K562 (cell line): Measurements from ENCODE around the gene CCL24. TPM values are rescaled to one million over a fixed set of nuclear protein-coding genes. Genes with fewer than 3 reads are reported as not detected.

Source experiments
- ATAC-seq: fragments of 200-7000 bp; cut with Tn5 transposase; 3 replicates; pipeline ENCODE4 v1.9.1; 2020; ENCODE audit warnings: moderate library complexity
- BruUV-seq: library from RNA; stranded (reverse); fragments of 400-500 nt; replicated peaks from 2 replicates; lab custom pipeline; 2021; lab: Mats Ljungman, UMichigan
- CTCF ChIA-PET: fragments of 300-600 bp; formaldehyde crosslinking; extraction: SDS; loops from one replicate; lab custom pipeline; 2021; ENCODE audit warnings: low intra/inter-chr PET ratio; lab: Yijun Ruan, JAX
- POLR2A ChIA-PET: fragments of 300-600, 350-650 bp; sonication (Branson Sonifier 250); formaldehyde crosslinking; extraction: SDS; loops from one replicate; lab custom pipeline; 2021; ENCODE audit warnings: antibody characterized with exemption, inconsistent platforms; lab: Yijun Ruan, JAX
- DNase-seq, 4 experiments: peaks; one replicate each; pipeline versions ENCODE4 v3.0.0 to v3.0.0-alpha.2; 2011 to 2018; ENCODE audit warnings: low spot score in 3 of 4, mixed read lengths in 3 of 4; ENCODE audit errors: extremely low read depth in 1 of 4
- FAIRE-seq: peaks from 2 replicates; lab custom pipeline; 2011; peaks lifted over from hg19 to GRCh38; lab: Jason Lieb, UNC
- H2AFZ ChIP-seq: 2 replicates; pipeline ENCODE4 v1.6.0; 2011; ENCODE audit warnings: low read depth, low read length, control low read depth, inconsistent platforms
- H3K27ac ChIP-seq: fragments of 200-600 bp; 3 replicates; pipeline ENCODE4 v1.8.0; 2011; ENCODE audit warnings: low read depth, mild to moderate bottlenecking, control low read depth, inconsistent platforms, low read length, moderate library complexity, mixed read lengths; ENCODE audit errors: extremely low read depth
- H3K27me3 ChIP-seq, 2 experiments: fragments of 300-600 bp in 1 of 2; 2 replicates in 1 of 2; 3 replicates in 1 of 2; pipeline versions ENCODE4 v1.6.0 to v1.8.0; 2011; ENCODE audit warnings: inconsistent platforms in 2 of 2, low read length in 2 of 2, mild to moderate bottlenecking in 1 of 2, mixed read lengths in 1 of 2, moderate library complexity in 1 of 2; ENCODE audit not compliant: control insufficient read depth in 2 of 2, insufficient read depth in 2 of 2
- H3K36me3 ChIP-seq: fragments of 300-600 bp; 3 replicates; pipeline ENCODE4 v1.8.0; 2011; ENCODE audit warnings: mild to moderate bottlenecking, low read length, inconsistent platforms; ENCODE audit not compliant: control insufficient read depth, insufficient read depth
- H3K4me1 ChIP-seq, 2 experiments: fragments of 200-600 bp in 1 of 2; replicated peaks in 1 of 2; 2 replicates in 1 of 2; 3 replicates in 1 of 2; pipeline versions ENCODE4 v1.5.1 to v1.8.0; 2011; ENCODE audit warnings: inconsistent platforms in 2 of 2, low read length in 2 of 2, mild to moderate bottlenecking in 1 of 2, mixed read lengths in 1 of 2, moderate library complexity in 1 of 2; ENCODE audit not compliant: control insufficient read depth in 2 of 2, insufficient read depth in 2 of 2
- H3K4me2 ChIP-seq: 2 replicates; pipeline ENCODE4 v1.6.1; 2011; ENCODE audit warnings: low read length, control low read depth, inconsistent platforms, mixed read lengths; ENCODE audit not compliant: insufficient read depth
- H3K4me3 ChIP-seq: fragments of 200-600 bp; sonication (generic), shearing (Covaris generic); 2 replicates; pipeline ENCODE4 v1.5.1; 2016; ENCODE audit warnings: control low read depth, inconsistent platforms
- H3K79me2 ChIP-seq: fragments of 200-600 bp; 3 replicates; pipeline ENCODE4 v1.8.0; 2011; ENCODE audit warnings: low read length, inconsistent platforms; ENCODE audit not compliant: control insufficient read depth, insufficient read depth
- H3K9ac ChIP-seq, 2 experiments: 2 replicates each; pipeline versions ENCODE4 v1.6.0 to v1.6.1; 2011; ENCODE audit warnings: low read depth in 2 of 2, low read length in 2 of 2, control low read depth in 1 of 2, inconsistent platforms in 1 of 2, mild to moderate bottlenecking in 1 of 2, mixed read lengths in 1 of 2; ENCODE audit not compliant: insufficient read depth in 1 of 2
- H3K9me1 ChIP-seq: one replicate; pipeline ENCODE4 v1.6.0; 2011; ENCODE audit warnings: inconsistent platforms, mild to moderate bottlenecking, low read length, moderate library complexity; ENCODE audit not compliant: control insufficient read depth, insufficient read depth
- H3K9me3 ChIP-seq: replicated peaks from 2 replicates; pipeline ENCODE4 v1.5.1; 2011; ENCODE audit warnings: low read depth, low read length, inconsistent platforms; ENCODE audit not compliant: control insufficient read depth, insufficient read depth
- H4K20me1 ChIP-seq: replicated peaks from 2 replicates; pipeline ENCODE4 v1.6.1; 2011; ENCODE audit warnings: low read length, inconsistent platforms, mixed read lengths; ENCODE audit not compliant: control insufficient read depth, insufficient read depth
- EGR1 ChIP-seq: fragments of 450-650 bp; conservative IDR thresholded peaks from 2 replicates; pipeline ENCODE4 v1.6.1; 2017; ENCODE audit warnings: mild to moderate bottlenecking
- NFIC ChIP-seq: fragments of 450-650 bp; IDR thresholded peaks from 2 replicates; pipeline ENCODE4 v1.6.1; 2017; ENCODE audit warnings: mild to moderate bottlenecking, inconsistent platforms
- PRDM10 ChIP-seq: fragments of 450-650 bp; IDR thresholded peaks from 2 replicates; pipeline ENCODE4 v1.6.1; 2018; ENCODE audit not compliant: partially characterized antibody
- STAT5A ChIP-seq: IDR thresholded peaks from 2 replicates; pipeline ENCODE4 v1.6.1; 2012; ENCODE audit warnings: low read length, inconsistent platforms, borderline replicate concordance
- ZBTB5 ChIP-seq: fragments of 450-650 bp; IDR thresholded peaks from 2 replicates; pipeline ENCODE4 v1.6.1; 2017; ENCODE audit warnings: antibody characterized with exemption
- WGBS: fragments of 100-300 bp; shearing (Covaris generic); methylation state at CpG from one replicate; pipeline ENCODE4 v1.1.6; 2016; ENCODE audit warnings: low coverage, mixed read lengths; ENCODE audit not compliant: insufficient coverage; ENCODE audit errors: missing lambda C conversion rate; 5-methylcytosine and 5-hydroxymethylcytosine counted together
- in situ Hi-C: fragments of 300-500 bp; cut with MboI; formaldehyde crosslinking; loops from 4 replicates; pipeline ENCODE4 v1.15.0; 2018; ENCODE audit warnings: inconsistent platforms, mixed read lengths
- intact Hi-C: fragments of 100-400 bp; cut with micrococcal nuclease; formaldehyde crosslinking; loops from 2 replicates; pipeline ENCODE4 v1.14.2; 2022
- polyA plus RNA-seq, 8 experiments: library from polyadenylated mRNA; depleted of rRNA in 4 of 8; stranded (reverse) in 5 of 8; unstranded in 3 of 8; fragments of >200 nt; fragmentation: Nextera tagmentation in 2 of 8; fragmentation: Illumina TruSeq in 1 of 8; extraction: Ambion mirVana in 2 of 8; extraction: Trizol in 1 of 8; gene quantifications; 2 replicates each; pipeline versions ENCODE4 v1.2.1 to v1.2.3, GENCODE V29; 2011 to 2014; ENCODE audit warnings: inconsistent platforms in 1 of 8, missing spikeins in 1 of 8
- total RNA-seq, 7 experiments: library from RNA; depleted of rRNA in 6 of 7; stranded (reverse); fragments of >200 nt in 6 of 7; fragmentation: Illumina TruSeq in 2 of 7; extraction: Trizol in 2 of 7; gene quantifications; 2 replicates each; pipeline versions ENCODE4 v1.2.1 to v1.2.3, GENCODE V29; 2011 to 2021; ENCODE audit warnings: low replicate concordance in 1 of 7
- TF ChIP-seq, protein P1 (sequence below): fragments of 450-650 bp; IDR thresholded peaks from 2 replicates; pipeline ENCODE4 v1.7.1; 2018; ENCODE audit warnings: mild to moderate bottlenecking, low read depth; ENCODE audit not compliant: partially characterized antibody
- TF ChIP-seq, protein P2 (sequence below), 2 experiments: fragments of 450-650 bp; IDR thresholded peaks; 2 replicates each; pipeline ENCODE4 v1.6.1; 2018; ENCODE audit warnings: mild to moderate bottlenecking in 2 of 2, low read depth in 1 of 2; ENCODE audit not compliant: partially characterized antibody in 2 of 2

The CCL24 gene
- total and polyA plus RNA-seq, 9 of the 15 experiments (the other 6 are each of a cell fraction or from before 2014, with no cell fraction given): 0.45 to 3.6 (median 0.95) TPM; not detected in 1

- TF ChIP-seq, protein P1, sequence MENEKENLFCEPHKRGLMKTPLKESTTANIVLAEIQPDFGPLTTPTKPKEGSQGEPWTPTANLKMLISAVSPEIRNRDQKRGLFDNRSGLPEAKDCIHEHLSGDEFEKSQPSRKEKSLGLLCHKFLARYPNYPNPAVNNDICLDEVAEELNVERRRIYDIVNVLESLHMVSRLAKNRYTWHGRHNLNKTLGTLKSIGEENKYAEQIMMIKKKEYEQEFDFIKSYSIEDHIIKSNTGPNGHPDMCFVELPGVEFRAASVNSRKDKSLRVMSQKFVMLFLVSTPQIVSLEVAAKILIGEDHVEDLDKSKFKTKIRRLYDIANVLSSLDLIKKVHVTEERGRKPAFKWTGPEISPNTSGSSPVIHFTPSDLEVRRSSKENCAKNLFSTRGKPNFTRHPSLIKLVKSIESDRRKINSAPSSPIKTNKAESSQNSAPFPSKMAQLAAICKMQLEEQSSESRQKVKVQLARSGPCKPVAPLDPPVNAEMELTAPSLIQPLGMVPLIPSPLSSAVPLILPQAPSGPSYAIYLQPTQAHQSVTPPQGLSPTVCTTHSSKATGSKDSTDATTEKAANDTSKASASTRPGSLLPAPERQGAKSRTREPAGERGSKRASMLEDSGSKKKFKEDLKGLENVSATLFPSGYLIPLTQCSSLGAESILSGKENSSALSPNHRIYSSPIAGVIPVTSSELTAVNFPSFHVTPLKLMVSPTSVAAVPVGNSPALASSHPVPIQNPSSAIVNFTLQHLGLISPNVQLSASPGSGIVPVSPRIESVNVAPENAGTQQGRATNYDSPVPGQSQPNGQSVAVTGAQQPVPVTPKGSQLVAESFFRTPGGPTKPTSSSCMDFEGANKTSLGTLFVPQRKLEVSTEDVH: no peak
- TF ChIP-seq ZBTB5: no peak
- TF ChIP-seq NFIC: no peak
Measured at GRCh38 chr7:75804004-75804403, 9.6 kb downstream of the CCL24 start (continued).

GRCh38 chr7:75802552-75802821, 11.1 kb downstream of the CCL24 start:
- DNase-seq (no peak), ATAC-seq (no peak; the same call in 1 of the 3 replicates), FAIRE-seq (no peak)
- TF ChIP-seq PRDM10 (peak; percentile 23), STAT5A (peak; percentile 89), EGR1 (0 out of 2 replicates have a peak, but pooled peaks have one; percentile 46)
- TF ChIP-seq, protein P2, sequence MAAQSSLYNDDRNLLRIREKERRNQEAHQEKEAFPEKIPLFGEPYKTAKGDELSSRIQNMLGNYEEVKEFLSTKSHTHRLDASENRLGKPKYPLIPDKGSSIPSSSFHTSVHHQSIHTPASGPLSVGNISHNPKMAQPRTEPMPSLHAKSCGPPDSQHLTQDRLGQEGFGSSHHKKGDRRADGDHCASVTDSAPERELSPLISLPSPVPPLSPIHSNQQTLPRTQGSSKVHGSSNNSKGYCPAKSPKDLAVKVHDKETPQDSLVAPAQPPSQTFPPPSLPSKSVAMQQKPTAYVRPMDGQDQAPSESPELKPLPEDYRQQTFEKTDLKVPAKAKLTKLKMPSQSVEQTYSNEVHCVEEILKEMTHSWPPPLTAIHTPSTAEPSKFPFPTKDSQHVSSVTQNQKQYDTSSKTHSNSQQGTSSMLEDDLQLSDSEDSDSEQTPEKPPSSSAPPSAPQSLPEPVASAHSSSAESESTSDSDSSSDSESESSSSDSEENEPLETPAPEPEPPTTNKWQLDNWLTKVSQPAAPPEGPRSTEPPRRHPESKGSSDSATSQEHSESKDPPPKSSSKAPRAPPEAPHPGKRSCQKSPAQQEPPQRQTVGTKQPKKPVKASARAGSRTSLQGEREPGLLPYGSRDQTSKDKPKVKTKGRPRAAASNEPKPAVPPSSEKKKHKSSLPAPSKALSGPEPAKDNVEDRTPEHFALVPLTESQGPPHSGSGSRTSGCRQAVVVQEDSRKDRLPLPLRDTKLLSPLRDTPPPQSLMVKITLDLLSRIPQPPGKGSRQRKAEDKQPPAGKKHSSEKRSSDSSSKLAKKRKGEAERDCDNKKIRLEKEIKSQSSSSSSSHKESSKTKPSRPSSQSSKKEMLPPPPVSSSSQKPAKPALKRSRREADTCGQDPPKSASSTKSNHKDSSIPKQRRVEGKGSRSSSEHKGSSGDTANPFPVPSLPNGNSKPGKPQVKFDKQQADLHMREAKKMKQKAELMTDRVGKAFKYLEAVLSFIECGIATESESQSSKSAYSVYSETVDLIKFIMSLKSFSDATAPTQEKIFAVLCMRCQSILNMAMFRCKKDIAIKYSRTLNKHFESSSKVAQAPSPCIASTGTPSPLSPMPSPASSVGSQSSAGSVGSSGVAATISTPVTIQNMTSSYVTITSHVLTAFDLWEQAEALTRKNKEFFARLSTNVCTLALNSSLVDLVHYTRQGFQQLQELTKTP (IDR thresholded peaks at IDR 0.05; ENCODE audit: low read depth in 1 of 2, partially characterized antibody in 2 of 2): no peak
- ChIA-PET POLR2A (no interaction called here), CTCF (no interaction called here)
- Histone ChIP-seq H4K20me1 (no peaks in the 10 kb centered on the region), H3K9ac (no peak overlapping the region), H3K9me3 (peaks cover 5% of the 10 kb centered on the region), H2AFZ (peak overlapping the region; percentile 71), H3K36me3 (no peaks in the 10 kb centered on the region), H3K9me1 (no peaks in the 10 kb centered on the region), H3K79me2 (no peaks in the 10 kb centered on the region), H3K4me2 (peak overlapping the region; percentile 0; the same call in 1 of the 2 replicates), H3K27ac (peak overlapping the region; percentile 53; the same call in 1 of the 3 replicates), H3K4me3 (no peak overlapping the region), H3K27me3 (no peaks in the 10 kb centered on the region), H3K4me1 (peaks cover 18 to 25% of the 10 kb centered on the region in 2 experiments)
- 57% methylated on average over 5 of the region's 5 CpGs for WGBS
- no TSS peak for BruUV-seq
- intact Hi-C loops: no loop called here
- in situ Hi-C loops: no loop called here
